Panc1 (cell line): ENCODE measurements around the gene KRTAP10-4. TPM values are rescaled to one million over a fixed set of nuclear protein-coding genes. Genes with fewer than 3 reads are reported as not detected.

Source experiments
- ATAC-seq: fragments of 200-7000 bp; cut with Tn5 transposase; 2 replicates; pipeline ENCODE4 v1.9.1; 2020; ENCODE audit warnings: mild to moderate bottlenecking, moderate library complexity
- BruUV-seq: library from RNA; stranded (reverse); fragments of 400-500 nt; replicated peaks from 2 replicates; lab custom pipeline; 2021; lab: Mats Ljungman, UMichigan
- CTCF ChIA-PET: fragments of 300-600 bp; sonication (Branson Sonifier 250); formaldehyde crosslinking; loops from one replicate; lab custom pipeline; 2022; ENCODE audit warnings: antibody characterized with exemption; lab: Charles Lee
- POLR2A ChIA-PET: fragments of 300-600 bp; sonication (Branson Sonifier 250); formaldehyde crosslinking; loops from one replicate; lab custom pipeline; 2022; ENCODE audit warnings: antibody characterized with exemption; lab: Charles Lee
- DNase-seq: peaks from one replicate; pipeline ENCODE4 v3.0.0-alpha.2; 2010; ENCODE audit warnings: low read depth, low spot score
- H3K27ac ChIP-seq: 2 replicates; pipeline ENCODE4 v1.5.1; 2011; ENCODE audit warnings: mild to moderate bottlenecking, low read length, inconsistent platforms
- H3K27me3 ChIP-seq: fragments of 200-500 bp; sonication (Bioruptor generic); 2 replicates; pipeline ENCODE4 v1.6.0; 2014; ENCODE audit warnings: low read length, inconsistent platforms; ENCODE audit not compliant: control insufficient read depth, insufficient read depth
- H3K36me3 ChIP-seq: fragments of 200-500 bp; sonication (Bioruptor generic); 2 replicates; pipeline ENCODE4 v1.5.1; 2014; ENCODE audit warnings: inconsistent platforms, mild to moderate bottlenecking, low read length, moderate library complexity; ENCODE audit not compliant: control insufficient read depth, insufficient read depth
- H3K4me1 ChIP-seq: 2 replicates; pipeline ENCODE4 v1.5.1; 2011; ENCODE audit warnings: inconsistent platforms, mild to moderate bottlenecking, low read length, moderate library complexity; ENCODE audit not compliant: control insufficient read depth, insufficient read depth
- H3K4me3 ChIP-seq, 2 experiments: 2 replicates each; pipeline ENCODE4 v1.5.1; 2011 to 2012; ENCODE audit warnings: low read depth in 2 of 2, low read length in 2 of 2, mild to moderate bottlenecking in 2 of 2, inconsistent platforms in 1 of 2, moderate library complexity in 1 of 2
- H3K9me3 ChIP-seq: fragments of 200-500 bp; sonication (Bioruptor generic); 2 replicates; pipeline ENCODE4 v1.5.1; 2014; ENCODE audit warnings: low read depth, mild to moderate bottlenecking, inconsistent platforms, low read length, moderate library complexity; ENCODE audit not compliant: control insufficient read depth, insufficient read depth
- POLR2AphosphoS5 ChIP-seq: IDR thresholded peaks from 2 replicates; pipeline ENCODE4 v1.6.1; 2012; ENCODE audit warnings: mild to moderate bottlenecking, low read depth, low read length, moderate library complexity
- SIN3A ChIP-seq: IDR thresholded peaks from 2 replicates; pipeline ENCODE4 v1.6.1; 2012; ENCODE audit warnings: low read depth, mild to moderate bottlenecking, low read length, moderate library complexity, borderline replicate concordance; ENCODE audit not compliant: insufficient read depth
- TCF7L2 ChIP-seq: IDR thresholded peaks from 2 replicates; pipeline ENCODE4 v1.6.1; 2011; ENCODE audit warnings: mild to moderate bottlenecking, low read depth, low read length, inconsistent platforms
- in situ Hi-C: cut with HindIII; loops from 2 replicates; pipeline ENCODE4 v1.10.0; 2016; ENCODE audit warnings: low sequenced_read_pairs, low pct_unique_long_range_greater_than_20kb
- intact Hi-C: fragments of 100-400 bp; cut with micrococcal nuclease; formaldehyde crosslinking; loops from one replicate; pipeline ENCODE4 v1.10.0; 2022; ENCODE audit not compliant: unreplicated experiment
- total RNA-seq: library from RNA; stranded (reverse); gene quantifications from one replicate; pipeline ENCODE4 v1.2.1, GENCODE V29; 2021; ENCODE audit not compliant: unreplicated experiment
- TF ChIP-seq, protein P1 (sequence below), 2 experiments: IDR thresholded peaks; 2 replicates each; pipeline ENCODE4 v1.6.1; 2011 to 2012; ENCODE audit warnings: low read depth in 2 of 2, control low read depth in 1 of 2, low read length in 1 of 2, mild to moderate bottlenecking in 1 of 2, moderate library complexity in 1 of 2; ENCODE audit not compliant: insufficient read depth in 1 of 2
- TF ChIP-seq, protein P2 (sequence below): fragments of 450-650 bp; IDR thresholded peaks from 2 replicates; pipeline ENCODE4 v1.5.1; 2017; ENCODE audit warnings: mild to moderate bottlenecking

The KRTAP10-4 gene
- total RNA-seq, 1 experiment from 2014 or later, result not detected

DNA sequence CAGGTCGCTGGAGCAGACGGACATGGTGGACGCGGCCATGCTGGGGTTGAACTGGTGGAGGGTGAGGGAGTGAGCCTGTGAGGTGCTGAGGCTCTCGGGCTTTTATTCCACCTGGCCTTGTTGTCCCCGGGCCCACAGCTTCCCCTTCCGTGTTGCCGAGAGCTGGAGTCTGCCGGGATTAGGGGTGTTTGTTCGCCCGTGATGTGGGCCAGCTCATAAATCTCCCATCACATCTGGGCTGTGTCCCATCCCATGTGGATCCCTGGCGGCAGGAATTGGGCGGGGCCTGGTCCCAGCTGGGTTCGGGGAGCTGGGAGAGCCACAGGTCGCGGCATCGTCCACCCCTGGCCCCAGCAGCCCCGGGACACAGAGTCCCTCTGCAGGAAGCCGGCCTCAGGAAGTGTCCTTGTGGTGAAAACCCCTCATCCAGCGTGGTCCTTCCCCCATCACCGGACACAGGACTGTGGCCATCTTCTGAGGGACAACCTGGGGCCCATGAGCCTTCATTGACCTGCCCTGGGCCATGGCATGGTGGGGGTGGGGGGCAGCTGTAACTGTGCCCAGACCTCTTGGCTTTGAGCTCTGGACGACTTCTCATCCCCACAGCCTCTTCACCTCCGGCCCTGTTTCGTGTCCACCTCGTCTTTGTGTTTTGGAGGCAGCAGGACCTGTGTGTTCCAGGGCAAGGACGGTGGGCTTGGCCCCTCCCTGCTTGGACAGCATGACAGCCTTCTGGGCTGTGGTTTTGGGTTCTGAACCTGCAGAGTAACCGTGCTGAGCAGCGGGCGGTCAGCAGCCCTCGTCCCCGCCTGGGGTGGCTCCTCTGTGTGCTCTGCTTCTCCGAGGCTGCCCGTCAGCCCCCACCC is 19.1 kb downstream of the KRTAP10-4 start, which contains the start of gene KRTAP10-6:
KRTAP10-6 (minus strand) TSS at position 60 of the 866 bp plus-strand sequence; CDS start at position 39, 21 bp downstream.
- intact Hi-C loops, result no loop called here
- TF ChIP-seq, protein P1, sequence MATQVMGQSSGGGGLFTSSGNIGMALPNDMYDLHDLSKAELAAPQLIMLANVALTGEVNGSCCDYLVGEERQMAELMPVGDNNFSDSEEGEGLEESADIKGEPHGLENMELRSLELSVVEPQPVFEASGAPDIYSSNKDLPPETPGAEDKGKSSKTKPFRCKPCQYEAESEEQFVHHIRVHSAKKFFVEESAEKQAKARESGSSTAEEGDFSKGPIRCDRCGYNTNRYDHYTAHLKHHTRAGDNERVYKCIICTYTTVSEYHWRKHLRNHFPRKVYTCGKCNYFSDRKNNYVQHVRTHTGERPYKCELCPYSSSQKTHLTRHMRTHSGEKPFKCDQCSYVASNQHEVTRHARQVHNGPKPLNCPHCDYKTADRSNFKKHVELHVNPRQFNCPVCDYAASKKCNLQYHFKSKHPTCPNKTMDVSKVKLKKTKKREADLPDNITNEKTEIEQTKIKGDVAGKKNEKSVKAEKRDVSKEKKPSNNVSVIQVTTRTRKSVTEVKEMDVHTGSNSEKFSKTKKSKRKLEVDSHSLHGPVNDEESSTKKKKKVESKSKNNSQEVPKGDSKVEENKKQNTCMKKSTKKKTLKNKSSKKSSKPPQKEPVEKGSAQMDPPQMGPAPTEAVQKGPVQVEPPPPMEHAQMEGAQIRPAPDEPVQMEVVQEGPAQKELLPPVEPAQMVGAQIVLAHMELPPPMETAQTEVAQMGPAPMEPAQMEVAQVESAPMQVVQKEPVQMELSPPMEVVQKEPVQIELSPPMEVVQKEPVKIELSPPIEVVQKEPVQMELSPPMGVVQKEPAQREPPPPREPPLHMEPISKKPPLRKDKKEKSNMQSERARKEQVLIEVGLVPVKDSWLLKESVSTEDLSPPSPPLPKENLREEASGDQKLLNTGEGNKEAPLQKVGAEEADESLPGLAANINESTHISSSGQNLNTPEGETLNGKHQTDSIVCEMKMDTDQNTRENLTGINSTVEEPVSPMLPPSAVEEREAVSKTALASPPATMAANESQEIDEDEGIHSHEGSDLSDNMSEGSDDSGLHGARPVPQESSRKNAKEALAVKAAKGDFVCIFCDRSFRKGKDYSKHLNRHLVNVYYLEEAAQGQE (IDR thresholded peaks at IDR 0.05; ENCODE audit: insufficient read depth in 1 of 2, low read depth in 2 of 2, low read length in 1 of 2), result no peak
- TF ChIP-seq POLR2AphosphoS5, result no peak
- TF ChIP-seq SIN3A, result no peak
- TF ChIP-seq TCF7L2, result no peak
- TF ChIP-seq, protein P2, sequence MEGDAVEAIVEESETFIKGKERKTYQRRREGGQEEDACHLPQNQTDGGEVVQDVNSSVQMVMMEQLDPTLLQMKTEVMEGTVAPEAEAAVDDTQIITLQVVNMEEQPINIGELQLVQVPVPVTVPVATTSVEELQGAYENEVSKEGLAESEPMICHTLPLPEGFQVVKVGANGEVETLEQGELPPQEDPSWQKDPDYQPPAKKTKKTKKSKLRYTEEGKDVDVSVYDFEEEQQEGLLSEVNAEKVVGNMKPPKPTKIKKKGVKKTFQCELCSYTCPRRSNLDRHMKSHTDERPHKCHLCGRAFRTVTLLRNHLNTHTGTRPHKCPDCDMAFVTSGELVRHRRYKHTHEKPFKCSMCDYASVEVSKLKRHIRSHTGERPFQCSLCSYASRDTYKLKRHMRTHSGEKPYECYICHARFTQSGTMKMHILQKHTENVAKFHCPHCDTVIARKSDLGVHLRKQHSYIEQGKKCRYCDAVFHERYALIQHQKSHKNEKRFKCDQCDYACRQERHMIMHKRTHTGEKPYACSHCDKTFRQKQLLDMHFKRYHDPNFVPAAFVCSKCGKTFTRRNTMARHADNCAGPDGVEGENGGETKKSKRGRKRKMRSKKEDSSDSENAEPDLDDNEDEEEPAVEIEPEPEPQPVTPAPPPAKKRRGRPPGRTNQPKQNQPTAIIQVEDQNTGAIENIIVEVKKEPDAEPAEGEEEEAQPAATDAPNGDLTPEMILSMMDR, result no peak
- H3K9me3 ChIP-seq, result no peaks in the 10 kb centered on the region
- H3K4me3 ChIP-seq, result no peak within 1 kb of the TSS
- H3K4me1 ChIP-seq, result no peaks in the 10 kb centered on the region; the same call in 1 of the 2 replicates
- no TSS peak for BruUV-seq
- ChIA-PET POLR2A (no interaction called here), CTCF (no interaction called here)
- in situ Hi-C loops, result no loop called here
- DNase-seq (no peak), ATAC-seq (no peak)
- no peak within 1 kb of the TSS for H3K27ac ChIP-seq
- H3K27me3 ChIP-seq, result no peaks in the 10 kb centered on the region
- no peaks in the 10 kb centered on the region for H3K36me3 ChIP-seq

- Histone ChIP-seq H3K4me1 (no peaks in the 10 kb centered on the region; the same call in 1 of the 2 replicates), H3K4me3 (no peak overlapping the region), H3K36me3 (no peaks in the 10 kb centered on the region), H3K9me3 (no peaks in the 10 kb centered on the region), H3K27ac (no peak overlapping the region), H3K27me3 (no peaks in the 10 kb centered on the region)
- ChIA-PET CTCF (interaction anchor here (0.7 kb wide), 1 partner anchor 149 kb away, joined by 3 read pairs; no protein-coding TSS in a partner anchor), POLR2A (no interaction called here)
- TF ChIP-seq, protein P2, result no peak
- TF ChIP-seq, protein P1 (IDR thresholded peaks at IDR 0.05; ENCODE audit: insufficient read depth in 1 of 2, low read depth in 2 of 2, low read length in 1 of 2), result no peak
- no peak for TF ChIP-seq TCF7L2
- no peak for TF ChIP-seq SIN3A
- no peak for TF ChIP-seq POLR2AphosphoS5
- ATAC-seq (no peak), DNase-seq (no peak)
- intact Hi-C loops (no loop called here), in situ Hi-C loops (no loop called here)
- BruUV-seq, result no TSS peak
These were observed 20.3 kb downstream of the KRTAP10-4 start for GRCh38 chr21:44593598-44594405.
